K562 (cell line): ENCODE data around the gene NEDD4. TPM values are rescaled to one million over a fixed set of nuclear protein-coding genes. Genes with fewer than 3 reads are reported as not detected.
A peak's percentile ranks its signal among the peaks of the same experiment; 100 is the strongest.

Experiments used
- CBX1 ChIP-seq: sonication (generic); IDR thresholded peaks from 2 replicates; pipeline ENCODE4 v1.6.1; 2016; ENCODE audit warnings: antibody characterized with exemption, low read depth, mild to moderate bottlenecking
- DDX20 ChIP-seq: fragments of 450-650 bp; IDR thresholded peaks from 2 replicates; pipeline ENCODE4 v1.6.1; 2016; ENCODE audit warnings: missing genetic modification characterization, low read depth, mild to moderate bottlenecking, missing compliant biosample characterization, moderate library complexity
- FOXK1 ChIP-seq: sonication (generic); formaldehyde crosslinking; IDR thresholded peaks from 2 replicates; pipeline ENCODE4 v1.8.0; 2022; ENCODE audit warnings: missing genetic modification reagents, mild to moderate bottlenecking, borderline replicate concordance
- KAT8 ChIP-seq: fragments of 450-650 bp; IDR thresholded peaks from 2 replicates; pipeline ENCODE4 v1.6.1; 2016; ENCODE audit warnings: low read depth, mild to moderate bottlenecking
- KHSRP ChIP-seq: fragments of 450-650 bp; IDR thresholded peaks from 2 replicates; pipeline ENCODE4 v1.6.1; 2017
- MAX ChIP-seq: sonication (generic); formaldehyde crosslinking; IDR thresholded peaks from 2 replicates; pipeline ENCODE4 v1.9.0; 2022; ENCODE audit warnings: mild to moderate bottlenecking, missing genetic modification reagents
- NCOA6 ChIP-seq: fragments of 450-650 bp; IDR thresholded peaks from 2 replicates; pipeline ENCODE4 v1.6.1; 2017; ENCODE audit warnings: mild to moderate bottlenecking
- NFIC ChIP-seq: fragments of 450-650 bp; IDR thresholded peaks from 2 replicates; pipeline ENCODE4 v1.6.1; 2017; ENCODE audit warnings: mild to moderate bottlenecking, inconsistent platforms
- NR2C2 ChIP-seq, 2 experiments: fragments of 200-800 bp in 1 of 2; sonication (Bioruptor generic) in 1 of 2; sonication (generic) in 1 of 2; formaldehyde crosslinking in 1 of 2; IDR thresholded peaks; 2 replicates each; pipeline versions ENCODE4 v1.6.1 to v1.8.0; 2016 to 2022; ENCODE audit warnings: mild to moderate bottlenecking in 1 of 2, missing compliant biosample characterization in 1 of 2, missing genetic modification characterization in 1 of 2, missing genetic modification reagents in 1 of 2
- PCBP1 ChIP-seq: fragments of 200-400 bp; formaldehyde crosslinking; IDR thresholded peaks from 2 replicates; pipeline ENCODE4 v1.6.1; 2018; ENCODE audit warnings: mild to moderate bottlenecking, low read depth, low read length; ENCODE audit not compliant: poor library complexity, severe bottlenecking
- RAD21 ChIP-seq, 2 experiments: fragments of 250-450 bp in 1 of 2; fragments of 450-650 bp in 1 of 2; sonication (Bioruptor Pico) in 1 of 2; formaldehyde crosslinking in 1 of 2; IDR thresholded peaks in 1 of 2; conservative IDR thresholded peaks in 1 of 2; 2 replicates each; pipeline versions ENCODE4 v1.4.0 to v1.8.0; 2020 to 2022; ENCODE audit warnings: mild to moderate bottlenecking in 2 of 2, moderate library complexity in 1 of 2
- RCOR1 ChIP-seq, 2 experiments: IDR thresholded peaks; 2 replicates each; pipeline ENCODE4 v1.6.1; 2012; ENCODE audit warnings: low read depth in 2 of 2, low read length in 2 of 2, borderline replicate concordance in 1 of 2, improper control_type of control experiment in 1 of 2
- SIN3A ChIP-seq, 2 experiments: fragments of 150-350 bp in 1 of 2; IDR thresholded peaks; 2 replicates each; pipeline ENCODE4 v1.6.1; 2011 to 2016; ENCODE audit warnings: borderline replicate concordance in 2 of 2, low read depth in 2 of 2, low read length in 2 of 2, mild to moderate bottlenecking in 2 of 2, moderate library complexity in 2 of 2; ENCODE audit not compliant: control insufficient read depth in 1 of 2
- SRSF7 ChIP-seq: fragments of 200-400 bp; formaldehyde crosslinking; optimal IDR thresholded peaks from 2 replicates; pipeline ENCODE3; 2017; ENCODE audit warnings: mild to moderate bottlenecking, low read depth, low read length
- TFE3 ChIP-seq: fragments of 450-650 bp; formaldehyde crosslinking; IDR thresholded peaks from 2 replicates; pipeline ENCODE4 v1.4.0; 2020; ENCODE audit warnings: mild to moderate bottlenecking, mixed read lengths
- YY1 ChIP-seq, 3 experiments: IDR thresholded peaks; 2 replicates each; pipeline ENCODE4 v1.6.1; 2011; ENCODE audit warnings: low read length in 2 of 3, mild to moderate bottlenecking in 2 of 3, moderate library complexity in 2 of 3, borderline replicate concordance in 1 of 3, control low read depth in 1 of 3, low read depth in 1 of 3; ENCODE audit not compliant: insufficient read depth in 3 of 3, insufficient replicate concordance in 2 of 3, control insufficient read depth in 1 of 3, insufficient read length in 1 of 3; ENCODE audit errors: extremely low read depth in 1 of 3
- ZNF134 ChIP-seq: fragments of 250-450 bp; sonication (Bioruptor Pico); conservative IDR thresholded peaks from 2 replicates; pipeline ENCODE4 v1.4.0; 2020
- ZNF140 ChIP-seq: fragments of 250-450 bp; sonication (Bioruptor Pico); IDR thresholded peaks from 2 replicates; pipeline ENCODE4 v1.8.0; 2021; ENCODE audit warnings: moderate library complexity, mild to moderate bottlenecking, inconsistent platforms
- ZNF184 ChIP-seq: sonication (generic); formaldehyde crosslinking; IDR thresholded peaks from 2 replicates; pipeline ENCODE4 v1.5.0; 2020; ENCODE audit warnings: missing genetic modification reagents
- ZNF398 ChIP-seq: fragments of 250-450 bp; sonication (Bioruptor Pico); IDR thresholded peaks from 2 replicates; pipeline ENCODE4 v1.8.0; 2021; ENCODE audit warnings: moderate library complexity, mild to moderate bottlenecking, inconsistent platforms
- ZNF655 ChIP-seq: fragments of 250-450 bp; sonication (Bioruptor Pico); IDR thresholded peaks from 2 replicates; pipeline ENCODE4 v1.5.0; 2021
- polyA plus RNA-seq, 8 experiments: library from polyadenylated mRNA; depleted of rRNA in 4 of 8; stranded (reverse) in 5 of 8; unstranded in 3 of 8; fragments of >200 nt; fragmentation: Nextera tagmentation in 2 of 8; fragmentation: Illumina TruSeq in 1 of 8; extraction: Ambion mirVana in 2 of 8; extraction: Trizol in 1 of 8; gene quantifications; 2 replicates each; pipeline versions ENCODE4 v1.2.1 to v1.2.3, GENCODE V29; 2011 to 2014; ENCODE audit warnings: inconsistent platforms in 1 of 8, missing spikeins in 1 of 8
- total RNA-seq, 7 experiments: library from RNA; depleted of rRNA in 6 of 7; stranded (reverse); fragments of >200 nt in 6 of 7; fragmentation: Illumina TruSeq in 2 of 7; extraction: Trizol in 2 of 7; gene quantifications; 2 replicates each; pipeline versions ENCODE4 v1.2.1 to v1.2.3, GENCODE V29; 2011 to 2021; ENCODE audit warnings: low replicate concordance in 1 of 7

NEDD4 gene
- total and polyA plus RNA-seq, 9 of the 15 experiments (the other 6 are each of a cell fraction or from before 2014, with no cell fraction given), result 7.2 to 23.7 (median 17.3) TPM

GRCh38 chr15:55799291-55800212 is 193.9 kb downstream of the NEDD4 start (continued):
- TF ChIP-seq ZNF134 (CRISPR knock-in tag) (no peak), PCBP1 (no peak), YY1 (IDR thresholded peaks at IDR 0.05; ENCODE audit: borderline replicate concordance in 1 of 3, control insufficient read depth in 1 of 3, extremely low read depth in 1 of 3, insufficient read depth in 3 of 3, insufficient read length in 1 of 3, insufficient replicate concordance in 2 of 3, low read depth in 1 of 3, low read length in 2 of 3) (peak; percentile 62 to 96 (median 88)), ZNF140 (CRISPR knock-in tag) (no peak), FOXK1 (CRISPR knock-in tag) (no peak), ZNF184 (no peak), SIN3A (IDR thresholded peaks at IDR 0.05; ENCODE audit: borderline replicate concordance in 2 of 2, control insufficient read depth in 1 of 2, low read depth in 2 of 2, low read length in 2 of 2) (no peak), SRSF7 (no peak), NR2C2 (CRISPR knock-in tag; IDR thresholded peaks at IDR 0.05) (no peak), NR2C2 (tag; IDR thresholded peaks at IDR 0.05) (no peak), KHSRP (no peak), ZNF398 (CRISPR knock-in tag) (no peak), NCOA6 (no peak), MAX (no peak), KAT8 (peak; percentile 54; the same call in 1 of the 2 replicates), ZNF655 (CRISPR knock-in tag) (no peak), RAD21 (CRISPR knock-in tag; conservative IDR thresholded peaks at IDR 0.05 in 1 of 2, IDR thresholded peaks at IDR 0.05 in 1 of 2) (peak; percentile 49 to 82), NFIC (no peak), RCOR1 (IDR thresholded peaks at IDR 0.05; ENCODE audit: borderline replicate concordance in 1 of 2, low read depth in 2 of 2, low read length in 2 of 2) (no peak), DDX20 (tag) (no peak), CBX1 (no peak), TFE3 (no peak)
